Measurements from ENCODE around the gene COMT. TPM values are rescaled to one million over a fixed set of nuclear protein-coding genes. Genes with fewer than 3 reads are reported as not detected.
A peak's percentile ranks its signal among the peaks of the same experiment; 100 is the strongest.

Gene COMT
- total and polyA plus RNA-seq, 9 of the 15 experiments (the other 6 are each of a cell fraction or from before 2014, with no cell fraction given): 12.5 to 351 (median 155) TPM

DNA sequence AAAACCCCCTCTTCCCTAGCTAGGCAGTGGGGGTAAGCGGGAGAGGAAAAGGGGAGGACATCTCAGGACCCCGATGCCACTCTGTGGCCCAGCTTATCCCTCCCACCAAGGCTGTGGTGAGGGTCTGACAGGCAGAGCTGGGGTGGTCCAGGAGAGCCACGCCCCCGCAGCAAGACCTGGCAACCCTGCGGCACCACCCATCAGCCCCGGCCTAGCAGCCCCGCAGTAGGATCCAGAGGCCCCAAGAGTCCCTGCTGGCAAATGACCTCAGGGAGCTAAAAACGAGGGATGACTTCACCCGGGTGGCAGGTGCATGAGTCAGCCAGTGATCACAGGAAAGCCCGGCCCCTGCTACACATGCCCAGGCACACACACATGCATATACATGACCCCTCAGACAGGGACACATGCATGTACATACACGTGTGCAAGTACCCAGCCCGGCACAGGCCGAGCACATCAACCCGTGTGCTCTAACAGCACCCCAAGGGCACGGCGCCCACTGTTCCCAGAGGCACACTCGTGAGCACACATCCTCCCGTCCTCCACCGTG, 42.7 kb downstream of the COMT start:
- BruUV-seq (replicated peaks): no TSS peak
- Histone ChIP-seq H3K4me2 (ENCODE audit: insufficient read depth, low read length) (no peak overlapping the region), H3K9me3 (replicated peaks; ENCODE audit: control insufficient read depth, insufficient read depth, low read depth, low read length) (no peaks in the 10 kb centered on the region), H3K4me1 (replicated peaks in 1 of 2; ENCODE audit: control insufficient read depth in 2 of 2, insufficient read depth in 2 of 2, low read length in 2 of 2) (peaks cover 31 to 85% of the 10 kb centered on the region in 2 experiments), H3K9me1 (ENCODE audit: control insufficient read depth, insufficient read depth, low read length) (peaks cover 23% of the 10 kb centered on the region), H3K27me3 (ENCODE audit: control insufficient read depth in 2 of 2, insufficient read depth in 2 of 2, low read length in 2 of 2) (no peaks in the 10 kb centered on the region), H3K27ac (ENCODE audit: extremely low read depth, low read depth, low read length) (peak overlapping the region; percentile 2; the same call in 1 of the 3 replicates), H3K79me2 (ENCODE audit: control insufficient read depth, insufficient read depth, low read length) (no peaks in the 10 kb centered on the region), H4K20me1 (replicated peaks; ENCODE audit: control insufficient read depth, insufficient read depth, low read length) (peaks cover 56% of the 10 kb centered on the region), H3K9ac (ENCODE audit: insufficient read depth in 1 of 2, low read depth in 2 of 2, low read length in 2 of 2) (peak overlapping the region; percentile 7 to 75; a peak in 3 of 4 replicates), H2AFZ (ENCODE audit: low read depth, low read length) (no peak overlapping the region), H3K4me3 (no peak overlapping the region), H3K36me3 (ENCODE audit: control insufficient read depth, insufficient read depth, low read length) (peaks cover 21% of the 10 kb centered on the region; the same call in 2 of the 3 replicates)
- ChIA-PET CTCF (ENCODE audit: low intra/inter-chr PET ratio) (no interaction called here), POLR2A (interaction anchor here (0.6 to 5.7 kb wide), 15 partner anchors 11 to 261 kb away, joined by 3 to 56 read pairs (median 4); partner anchors contain the start of gene TBX1)
- FAIRE-seq (peak; percentile 51), ATAC-seq (no peak), DNase-seq (ENCODE audit: extremely low read depth in 1 of 4, low spot score in 3 of 4) (peak in 3 of 4 experiments; percentile 67 to 73 (median 70))
- intact Hi-C loops (cut with micrococcal nuclease): no loop called here
- in situ Hi-C loops (cut with MboI): no loop called here
- WGBS (ENCODE audit: insufficient coverage, low coverage, missing lambda C conversion rate): 50% methylated on average over 19 of the region's 19 CpGs
- peak; percentile 72 for TF ChIP-seq FOSL1 (tag; conservative IDR thresholded peaks at IDR 0.05)
- no peak for TF ChIP-seq ZNF347 (CRISPR knock-in tag; IDR thresholded peaks at IDR 0.05; ENCODE audit: low read depth)
- TF ChIP-seq POLR3A (IDR thresholded peaks at IDR 0.05; ENCODE audit: borderline replicate concordance, extremely low read depth, insufficient read depth, insufficient read length): no peak
- TF ChIP-seq, protein P1, sequence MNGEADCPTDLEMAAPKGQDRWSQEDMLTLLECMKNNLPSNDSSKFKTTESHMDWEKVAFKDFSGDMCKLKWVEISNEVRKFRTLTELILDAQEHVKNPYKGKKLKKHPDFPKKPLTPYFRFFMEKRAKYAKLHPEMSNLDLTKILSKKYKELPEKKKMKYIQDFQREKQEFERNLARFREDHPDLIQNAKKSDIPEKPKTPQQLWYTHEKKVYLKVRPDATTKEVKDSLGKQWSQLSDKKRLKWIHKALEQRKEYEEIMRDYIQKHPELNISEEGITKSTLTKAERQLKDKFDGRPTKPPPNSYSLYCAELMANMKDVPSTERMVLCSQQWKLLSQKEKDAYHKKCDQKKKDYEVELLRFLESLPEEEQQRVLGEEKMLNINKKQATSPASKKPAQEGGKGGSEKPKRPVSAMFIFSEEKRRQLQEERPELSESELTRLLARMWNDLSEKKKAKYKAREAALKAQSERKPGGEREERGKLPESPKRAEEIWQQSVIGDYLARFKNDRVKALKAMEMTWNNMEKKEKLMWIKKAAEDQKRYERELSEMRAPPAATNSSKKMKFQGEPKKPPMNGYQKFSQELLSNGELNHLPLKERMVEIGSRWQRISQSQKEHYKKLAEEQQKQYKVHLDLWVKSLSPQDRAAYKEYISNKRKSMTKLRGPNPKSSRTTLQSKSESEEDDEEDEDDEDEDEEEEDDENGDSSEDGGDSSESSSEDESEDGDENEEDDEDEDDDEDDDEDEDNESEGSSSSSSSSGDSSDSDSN (IDR thresholded peaks at IDR 0.05; ENCODE audit: borderline replicate concordance in 1 of 2, low read depth in 2 of 2, low read length in 2 of 2): no peak
- TF ChIP-seq LARP7 (IDR thresholded peaks at IDR 0.05): no peak
- TF ChIP-seq, protein P2, sequence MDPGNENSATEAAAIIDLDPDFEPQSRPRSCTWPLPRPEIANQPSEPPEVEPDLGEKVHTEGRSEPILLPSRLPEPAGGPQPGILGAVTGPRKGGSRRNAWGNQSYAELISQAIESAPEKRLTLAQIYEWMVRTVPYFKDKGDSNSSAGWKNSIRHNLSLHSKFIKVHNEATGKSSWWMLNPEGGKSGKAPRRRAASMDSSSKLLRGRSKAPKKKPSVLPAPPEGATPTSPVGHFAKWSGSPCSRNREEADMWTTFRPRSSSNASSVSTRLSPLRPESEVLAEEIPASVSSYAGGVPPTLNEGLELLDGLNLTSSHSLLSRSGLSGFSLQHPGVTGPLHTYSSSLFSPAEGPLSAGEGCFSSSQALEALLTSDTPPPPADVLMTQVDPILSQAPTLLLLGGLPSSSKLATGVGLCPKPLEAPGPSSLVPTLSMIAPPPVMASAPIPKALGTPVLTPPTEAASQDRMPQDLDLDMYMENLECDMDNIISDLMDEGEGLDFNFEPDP (CRISPR knock-in tag; IDR thresholded peaks at IDR 0.05): no peak
- no peak for TF ChIP-seq POLR2H (tag; IDR thresholded peaks at IDR 0.05; ENCODE audit: low read depth)
- no peak for TF ChIP-seq TGIF2 (CRISPR knock-in tag; IDR thresholded peaks at IDR 0.05)
- no peak for TF ChIP-seq GATAD2B (IDR thresholded peaks at IDR 0.05; ENCODE audit: borderline replicate concordance)
- no peak for TF ChIP-seq XRCC5 (IDR thresholded peaks at IDR 0.05; ENCODE audit: low read depth, low read length)
- no peak for TF ChIP-seq ASH1L (IDR thresholded peaks at IDR 0.05; ENCODE audit: borderline replicate concordance, low read depth, partially characterized antibody)
- TF ChIP-seq, protein P3, sequence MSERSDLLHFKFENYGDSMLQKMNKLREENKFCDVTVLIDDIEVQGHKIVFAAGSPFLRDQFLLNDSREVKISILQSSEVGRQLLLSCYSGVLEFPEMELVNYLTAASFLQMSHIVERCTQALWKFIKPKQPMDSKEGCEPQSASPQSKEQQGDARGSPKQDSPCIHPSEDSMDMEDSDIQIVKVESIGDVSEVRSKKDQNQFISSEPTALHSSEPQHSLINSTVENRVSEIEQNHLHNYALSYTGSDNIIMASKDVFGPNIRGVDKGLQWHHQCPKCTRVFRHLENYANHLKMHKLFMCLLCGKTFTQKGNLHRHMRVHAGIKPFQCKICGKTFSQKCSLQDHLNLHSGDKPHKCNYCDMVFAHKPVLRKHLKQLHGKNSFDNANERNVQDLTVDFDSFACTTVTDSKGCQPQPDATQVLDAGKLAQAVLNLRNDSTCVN (CRISPR knock-in tag; IDR thresholded peaks at IDR 0.05): 0 out of 2 replicates have a peak, but pooled peaks have one; percentile 21
- peak; percentile 52; the same call in 1 of the 2 replicates for TF ChIP-seq DPF2 (IDR thresholded peaks at IDR 0.05)
- TF ChIP-seq, protein P4, sequence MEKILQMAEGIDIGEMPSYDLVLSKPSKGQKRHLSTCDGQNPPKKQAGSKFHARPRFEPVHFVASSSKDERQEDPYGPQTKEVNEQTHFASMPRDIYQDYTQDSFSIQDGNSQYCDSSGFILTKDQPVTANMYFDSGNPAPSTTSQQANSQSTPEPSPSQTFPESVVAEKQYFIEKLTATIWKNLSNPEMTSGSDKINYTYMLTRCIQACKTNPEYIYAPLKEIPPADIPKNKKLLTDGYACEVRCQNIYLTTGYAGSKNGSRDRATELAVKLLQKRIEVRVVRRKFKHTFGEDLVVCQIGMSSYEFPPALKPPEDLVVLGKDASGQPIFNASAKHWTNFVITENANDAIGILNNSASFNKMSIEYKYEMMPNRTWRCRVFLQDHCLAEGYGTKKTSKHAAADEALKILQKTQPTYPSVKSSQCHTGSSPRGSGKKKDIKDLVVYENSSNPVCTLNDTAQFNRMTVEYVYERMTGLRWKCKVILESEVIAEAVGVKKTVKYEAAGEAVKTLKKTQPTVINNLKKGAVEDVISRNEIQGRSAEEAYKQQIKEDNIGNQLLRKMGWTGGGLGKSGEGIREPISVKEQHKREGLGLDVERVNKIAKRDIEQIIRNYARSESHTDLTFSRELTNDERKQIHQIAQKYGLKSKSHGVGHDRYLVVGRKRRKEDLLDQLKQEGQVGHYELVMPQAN (IDR thresholded peaks at IDR 0.05; ENCODE audit: borderline replicate concordance): no peak
- no peak for TF ChIP-seq CHCHD3 (CRISPR knock-in tag; IDR thresholded peaks at IDR 0.05)
- no peak for TF ChIP-seq TAL1 (IDR thresholded peaks at IDR 0.05)
